BLaER1 (cell line): ENCODE results near the gene NUDT2.
"Not testable (repeated sequence)": the region's sequence is repeated elsewhere in the genome, so short reads cannot be mapped to it uniquely, and the experiment has no call there.

ENCODE experiments used
- H3K27ac ChIP-seq: shearing (Covaris generic); formaldehyde crosslinking; 2 replicates; pipeline ENCODE4 v1.8.1; 2022
- H3K27me3 ChIP-seq: shearing (Covaris generic); formaldehyde crosslinking; 2 replicates; pipeline ENCODE4 v1.8.1; 2022
- H3K36me3 ChIP-seq: shearing (Covaris generic); formaldehyde crosslinking; 2 replicates; pipeline ENCODE4 v1.8.1; 2022
- H3K4me1 ChIP-seq: shearing (Covaris generic); formaldehyde crosslinking; 2 replicates; pipeline ENCODE4 v1.8.1; 2022
- H3K4me2 ChIP-seq: shearing (Covaris generic); formaldehyde crosslinking; 2 replicates; pipeline ENCODE4 v1.8.1; 2022
- H3K4me3 ChIP-seq: shearing (Covaris generic); formaldehyde crosslinking; 2 replicates; pipeline ENCODE4 v1.8.1; 2022
- H3K9ac ChIP-seq: shearing (Covaris generic); formaldehyde crosslinking; 2 replicates; pipeline ENCODE4 v1.8.1; 2022
- H3K9me3 ChIP-seq: shearing (Covaris generic); formaldehyde crosslinking; 2 replicates; pipeline ENCODE4 v1.8.1; 2022
- H4K20me1 ChIP-seq: shearing (Covaris generic); formaldehyde crosslinking; 2 replicates; pipeline ENCODE4 v1.8.1; 2022
- Cebpa-rat ChIP-seq: shearing (Covaris generic); IDR thresholded peaks from 2 replicates; pipeline ENCODE4 v1.8.1; 2022

Gene NUDT2

DNA sequence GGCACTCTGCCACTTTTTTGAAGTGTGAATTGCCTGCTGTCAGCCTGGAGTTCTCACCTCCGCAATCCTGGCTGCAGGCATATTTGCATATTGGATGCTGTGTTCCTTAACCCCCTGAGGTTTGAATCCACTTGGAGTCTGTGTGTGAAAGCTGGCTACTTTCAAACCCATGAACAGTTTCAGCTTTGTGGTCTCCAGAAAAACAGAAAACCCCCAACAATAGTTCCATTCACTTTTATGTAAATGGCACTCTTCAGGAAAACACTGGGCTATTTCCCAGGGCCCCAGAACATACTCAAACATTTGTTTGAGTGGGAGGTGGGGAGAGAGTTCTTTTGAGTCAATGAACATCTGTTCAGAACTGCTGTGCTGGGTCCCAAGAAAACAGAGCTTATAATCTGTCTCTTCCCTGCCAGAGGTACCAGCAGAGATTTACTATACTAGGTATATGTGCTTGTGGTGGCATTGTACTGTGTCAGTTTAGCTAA is 5.0 kb downstream of the NUDT2 start:
- no peaks in the 10 kb centered on the region for H3K27me3 ChIP-seq
- no peak for TF ChIP-seq Cebpa-rat
- peaks cover 29% of the 10 kb centered on the region for H3K4me1 ChIP-seq
- 0 out of 2 replicates have a peak, but pooled peaks cover 6% of the 10 kb centered on the region for H4K20me1 ChIP-seq
- H3K4me3 ChIP-seq = no peak overlapping the region
- H3K36me3 ChIP-seq = peaks cover 29% of the 10 kb centered on the region
- H3K4me2 ChIP-seq = no peak overlapping the region
- no peak overlapping the region for H3K27ac ChIP-seq
- H3K9me3 ChIP-seq = no peaks in the 10 kb centered on the region
- 0 out of 2 replicates have a peak overlapping the region, but pooled peaks have one; percentile 4 for H3K9ac ChIP-seq

DNA sequence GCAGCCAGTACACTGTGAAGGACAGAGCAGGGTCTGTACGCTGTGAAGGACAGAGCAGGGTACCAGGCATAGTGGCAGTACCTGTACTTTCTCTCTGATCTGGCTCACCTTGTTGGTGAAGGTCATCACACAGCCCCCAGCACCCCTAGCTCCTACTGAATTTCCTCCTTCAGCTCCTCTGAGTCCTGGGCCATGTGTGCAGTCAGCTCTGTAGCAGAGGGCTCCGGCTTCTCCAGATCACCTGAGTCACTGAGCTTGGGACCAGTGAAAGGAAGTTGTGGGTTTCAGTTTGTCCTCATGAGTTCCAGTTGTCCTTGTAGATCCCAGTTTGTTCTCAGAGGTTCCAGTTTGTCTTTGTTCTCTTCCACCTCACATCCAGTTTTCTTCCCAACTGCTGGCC is 5.5 kb downstream of the NUDT2 start:
- Histone ChIP-seq H3K4me1 (peaks cover 29% of the 10 kb centered on the region), H3K4me2 (no peak overlapping the region), H3K27ac (0 out of 2 replicates have a peak overlapping the region, but pooled peaks have one; percentile 11), H3K9me3 (no peaks in the 10 kb centered on the region), H3K36me3 (peaks cover 34% of the 10 kb centered on the region), H3K4me3 (no peak overlapping the region), H4K20me1 (0 out of 2 replicates have a peak, but pooled peaks cover 6% of the 10 kb centered on the region), H3K9ac (no peak overlapping the region), H3K27me3 (no peaks in the 10 kb centered on the region)
- TF ChIP-seq Cebpa-rat = no peak

DNA sequence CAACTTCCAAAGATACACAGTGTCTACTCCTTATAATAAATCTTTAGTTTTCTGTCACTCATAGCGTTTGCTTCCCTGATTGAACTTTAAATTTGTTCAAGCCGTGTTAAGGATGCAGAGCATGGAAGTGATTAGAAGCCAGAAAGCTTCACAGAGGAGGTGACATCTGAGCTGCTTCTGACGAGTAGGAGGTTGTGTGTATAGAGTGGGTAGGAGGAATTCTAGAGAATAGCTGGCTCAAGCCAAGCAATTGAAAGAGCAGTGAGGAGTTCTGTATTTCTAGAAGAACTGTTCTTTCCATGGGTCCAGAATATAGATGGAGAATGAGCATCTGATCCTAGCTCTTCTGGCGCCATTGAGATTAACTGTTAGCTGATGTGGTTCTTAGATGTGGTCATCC is 6.0 kb downstream of the NUDT2 start:
- no peak for TF ChIP-seq Cebpa-rat
- Histone ChIP-seq H3K36me3 (peaks cover 39% of the 10 kb centered on the region), H4K20me1 (0 out of 2 replicates have a peak, but pooled peaks cover 6% of the 10 kb centered on the region), H3K9me3 (no peaks in the 10 kb centered on the region), H3K27me3 (no peaks in the 10 kb centered on the region), H3K4me2 (no peak overlapping the region), H3K4me3 (no peak overlapping the region), H3K9ac (no peak overlapping the region), H3K27ac (no peak overlapping the region), H3K4me1 (peaks cover 26% of the 10 kb centered on the region)

DNA sequence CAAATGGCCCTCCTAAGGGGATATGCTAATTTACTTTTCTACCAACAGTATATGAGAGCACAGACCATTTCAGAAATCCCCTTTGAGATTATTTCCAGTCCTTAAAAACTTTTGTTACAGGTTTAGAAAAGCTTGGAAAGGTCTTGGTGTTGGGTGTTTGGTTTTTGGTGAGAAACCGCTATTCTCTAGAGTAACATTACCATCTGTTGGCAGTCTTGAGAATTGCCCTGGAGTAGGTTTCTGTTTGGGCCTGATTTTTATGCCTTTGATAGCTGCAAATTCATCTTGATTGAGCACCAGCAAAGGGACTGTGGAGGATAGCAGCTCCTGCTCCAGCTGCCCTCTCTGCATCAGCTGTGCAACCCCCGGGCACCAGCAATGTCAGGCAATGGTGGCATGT is 8.0 kb downstream of the NUDT2 start:
- Histone ChIP-seq H3K27me3 (no peaks in the 10 kb centered on the region), H3K4me3 (no peak overlapping the region), H3K9me3 (no peaks in the 10 kb centered on the region), H3K9ac (no peak overlapping the region), H3K27ac (no peak overlapping the region), H3K4me2 (no peak overlapping the region), H3K36me3 (peaks cover 59% of the 10 kb centered on the region), H3K4me1 (peaks cover 7% of the 10 kb centered on the region; the same call in 1 of the 2 replicates), H4K20me1 (0 out of 2 replicates have a peak, but pooled peaks cover 6% of the 10 kb centered on the region)
- no peak for TF ChIP-seq Cebpa-rat

DNA sequence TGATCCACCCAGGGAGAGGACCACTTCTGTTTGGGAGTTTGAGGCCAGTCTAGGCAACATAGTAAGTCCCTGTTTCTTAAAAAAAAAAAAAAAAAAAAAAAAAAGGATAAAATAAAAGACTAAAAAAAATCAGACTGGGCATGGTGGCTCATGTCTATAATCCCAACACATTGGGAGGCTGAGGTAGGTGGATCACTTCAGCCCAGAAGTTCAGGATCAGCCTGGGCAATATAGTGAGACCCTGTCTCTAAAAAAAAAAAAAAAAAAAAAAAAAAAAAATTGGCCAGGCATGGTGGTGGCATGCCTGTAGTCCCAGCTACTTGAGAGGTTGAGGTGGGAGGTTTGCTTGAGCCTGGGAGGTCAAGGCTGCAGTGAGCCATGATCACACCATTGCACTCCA is 8.7 kb downstream of the NUDT2 start:
- peaks cover 66% of the 10 kb centered on the region for H3K36me3 ChIP-seq
- H3K4me3 ChIP-seq, H3K27ac ChIP-seq, H4K20me1 ChIP-seq, H3K27me3 ChIP-seq, H3K9me3 ChIP-seq, H3K4me2 ChIP-seq, H3K9ac ChIP-seq, H3K4me1 ChIP-seq: not testable (repeated sequence)

DNA sequence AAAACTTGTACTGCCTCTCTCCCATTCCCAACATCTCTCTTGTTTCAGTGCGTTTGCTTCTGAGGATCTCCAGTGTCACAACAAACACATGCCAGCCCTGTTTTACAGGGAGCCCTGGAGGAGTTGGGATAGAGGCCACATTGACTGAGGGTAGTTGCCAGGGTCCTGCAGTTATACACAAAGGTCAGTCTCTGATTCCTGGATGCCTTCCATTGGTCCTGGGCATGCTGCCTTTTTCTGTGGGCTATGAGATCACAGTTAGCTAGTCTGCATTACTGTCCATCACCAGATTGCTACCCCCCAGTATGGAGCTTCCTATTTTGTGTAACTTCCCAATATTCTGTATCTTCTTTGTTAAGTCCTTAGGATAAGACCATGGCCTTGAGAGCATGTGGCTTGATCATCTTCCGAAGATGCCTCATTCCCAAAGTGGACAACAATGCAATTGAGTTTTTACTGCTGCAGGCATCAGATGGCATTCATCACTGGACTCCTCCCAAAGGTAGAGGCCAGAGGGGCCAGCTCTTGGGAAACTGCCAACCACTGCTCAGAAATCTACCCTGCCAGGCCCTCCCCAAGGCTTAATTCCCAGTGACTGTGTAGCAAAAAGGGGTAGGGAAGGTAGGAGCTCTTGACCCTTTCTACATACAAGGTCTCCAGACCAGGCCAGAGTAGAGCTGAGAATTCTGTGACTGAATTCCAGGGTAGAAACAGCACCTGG is 9.5 kb downstream of the NUDT2 start:
- Histone ChIP-seq H3K36me3 (peaks cover 73% of the 10 kb centered on the region), H3K27me3 (no peaks in the 10 kb centered on the region), H3K9me3 (no peaks in the 10 kb centered on the region), H3K27ac (no peak overlapping the region), H3K4me1 (peaks cover 7% of the 10 kb centered on the region; the same call in 1 of the 2 replicates), H3K4me3 (no peak overlapping the region), H3K4me2 (no peak overlapping the region), H4K20me1 (0 out of 2 replicates have a peak, but pooled peaks cover 6% of the 10 kb centered on the region), H3K9ac (no peak overlapping the region)
- TF ChIP-seq Cebpa-rat = no peak

DNA sequence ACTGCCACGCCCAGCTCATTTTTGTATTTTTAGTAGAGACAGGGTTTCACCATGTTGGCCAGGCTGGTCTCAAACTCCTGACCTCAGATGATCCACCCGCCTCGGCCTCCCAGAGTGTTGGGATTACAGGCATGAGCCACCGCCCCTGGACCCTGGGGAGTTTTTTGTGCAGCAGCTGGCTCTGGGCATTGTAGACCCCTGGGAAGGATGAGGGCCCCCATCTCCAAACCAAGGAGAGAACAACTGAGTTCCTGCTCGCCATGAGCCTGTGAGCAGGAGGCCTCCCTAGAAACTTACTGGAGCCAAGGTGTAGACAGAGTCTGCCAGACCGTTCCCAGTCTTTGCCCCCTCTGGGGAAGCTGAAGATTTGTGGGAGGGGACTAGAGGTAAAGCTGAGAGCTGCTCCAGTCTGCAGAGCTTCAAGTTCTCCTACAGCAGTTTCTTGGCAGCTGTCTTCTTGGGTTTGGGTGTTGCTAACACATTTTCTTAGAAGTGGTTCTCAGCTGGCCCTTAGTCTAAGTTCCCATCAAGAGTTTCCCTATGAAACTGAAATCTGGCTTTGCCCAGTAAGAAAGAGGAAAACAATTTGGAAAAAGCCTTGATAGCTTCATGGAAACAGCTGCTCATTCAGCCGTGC is 12.4 kb downstream of the NUDT2 start:
- no peak overlapping the region for H3K4me2 ChIP-seq
- H3K9me3 ChIP-seq = no peaks in the 10 kb centered on the region
- H3K36me3 ChIP-seq = peaks cover 66% of the 10 kb centered on the region
- H3K27ac ChIP-seq = no peak overlapping the region
- H3K9ac ChIP-seq = no peak overlapping the region
- no peaks in the 10 kb centered on the region for H3K27me3 ChIP-seq
- no peaks in the 10 kb centered on the region for H3K4me1 ChIP-seq
- no peak overlapping the region for H3K4me3 ChIP-seq
- H4K20me1 ChIP-seq = no peaks in the 10 kb centered on the region
- no peak for TF ChIP-seq Cebpa-rat

DNA sequence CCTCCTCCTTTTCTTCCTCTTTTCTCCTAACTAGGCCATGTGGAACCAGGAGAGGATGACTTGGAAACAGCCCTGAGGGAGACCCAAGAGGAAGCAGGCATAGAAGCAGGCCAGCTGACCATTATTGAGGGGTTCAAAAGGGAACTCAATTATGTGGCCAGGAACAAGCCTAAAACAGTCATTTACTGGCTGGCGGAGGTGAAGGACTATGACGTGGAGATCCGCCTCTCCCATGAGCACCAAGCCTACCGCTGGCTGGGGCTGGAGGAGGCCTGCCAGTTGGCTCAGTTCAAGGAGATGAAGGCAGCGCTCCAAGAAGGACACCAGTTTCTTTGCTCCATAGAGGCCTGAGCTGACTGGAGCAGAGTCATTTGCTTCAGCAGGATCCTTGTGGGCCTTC is 13.7 kb downstream of the NUDT2 start:
- peaks cover 65% of the 10 kb centered on the region for H3K36me3 ChIP-seq
- TF ChIP-seq Cebpa-rat = no peak
- H3K27ac ChIP-seq = no peak overlapping the region
- no peaks in the 10 kb centered on the region for H3K27me3 ChIP-seq
- no peaks in the 10 kb centered on the region for H3K9me3 ChIP-seq
- no peaks in the 10 kb centered on the region for H3K4me1 ChIP-seq
- H3K4me2 ChIP-seq = no peak overlapping the region
- no peak overlapping the region for H3K9ac ChIP-seq
- H3K4me3 ChIP-seq = no peak overlapping the region
- no peaks in the 10 kb centered on the region for H4K20me1 ChIP-seq

DNA sequence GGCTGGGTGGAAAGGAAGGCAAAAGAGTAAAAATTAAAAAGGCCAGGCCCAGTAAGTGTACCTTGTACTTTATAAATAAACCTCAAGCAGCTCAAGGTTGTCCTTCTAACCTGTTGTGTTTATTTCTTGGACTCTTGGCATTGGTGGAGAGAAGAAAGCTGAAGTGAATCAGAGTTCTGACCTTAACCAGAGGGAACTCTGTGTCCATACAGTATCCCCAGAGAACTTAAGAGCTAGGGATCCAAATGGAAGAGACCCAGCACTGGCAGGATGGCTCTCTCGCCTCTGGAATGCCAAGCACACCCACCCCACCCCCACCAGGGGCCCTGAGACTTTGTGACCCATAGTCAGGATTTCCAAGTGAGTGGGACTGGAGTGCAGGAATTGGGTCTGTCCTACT is 14.2 kb downstream of the NUDT2 start:
- H3K9ac ChIP-seq = no peak overlapping the region
- no peaks in the 10 kb centered on the region for H4K20me1 ChIP-seq
- H3K4me3 ChIP-seq = no peak overlapping the region
- peaks cover 62% of the 10 kb centered on the region for H3K36me3 ChIP-seq
- H3K27ac ChIP-seq = no peak overlapping the region
- H3K27me3 ChIP-seq = no peaks in the 10 kb centered on the region
- H3K9me3 ChIP-seq = no peaks in the 10 kb centered on the region
- TF ChIP-seq Cebpa-rat = no peak
- no peak overlapping the region for H3K4me2 ChIP-seq
- no peaks in the 10 kb centered on the region for H3K4me1 ChIP-seq
